ENCODE measurements around the gene PRKACB.
"Not testable (repeated sequence)": the region's sequence is repeated elsewhere in the genome, so short reads cannot be mapped to it uniquely, and the experiment has no call there.

PRKACB gene

DNA sequence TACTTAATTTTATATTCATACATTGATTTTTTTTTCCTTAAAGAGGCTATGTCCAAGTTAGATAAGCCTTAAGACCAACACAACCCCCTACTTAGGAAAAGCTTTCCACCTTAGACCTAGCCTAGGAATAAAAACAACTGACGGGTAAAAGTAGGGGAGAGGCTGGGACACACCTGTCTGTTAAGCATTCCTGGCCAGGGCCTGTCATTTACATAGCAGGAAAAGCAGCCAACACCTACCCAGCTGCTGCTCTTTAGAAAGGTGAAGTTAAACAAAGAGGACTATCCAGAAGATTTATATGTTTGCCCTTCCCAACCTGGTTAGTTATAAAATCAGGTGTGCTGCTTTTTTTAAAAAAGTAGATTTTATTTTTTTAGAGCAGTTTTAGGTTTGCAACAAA, 128.3 kb downstream of the PRKACB start:
- DNase-seq, result no peak

GRCh38 chr1:84277343-84278059, 133.4 kb downstream of the PRKACB start:
- DNase-seq, result no peak

DNA sequence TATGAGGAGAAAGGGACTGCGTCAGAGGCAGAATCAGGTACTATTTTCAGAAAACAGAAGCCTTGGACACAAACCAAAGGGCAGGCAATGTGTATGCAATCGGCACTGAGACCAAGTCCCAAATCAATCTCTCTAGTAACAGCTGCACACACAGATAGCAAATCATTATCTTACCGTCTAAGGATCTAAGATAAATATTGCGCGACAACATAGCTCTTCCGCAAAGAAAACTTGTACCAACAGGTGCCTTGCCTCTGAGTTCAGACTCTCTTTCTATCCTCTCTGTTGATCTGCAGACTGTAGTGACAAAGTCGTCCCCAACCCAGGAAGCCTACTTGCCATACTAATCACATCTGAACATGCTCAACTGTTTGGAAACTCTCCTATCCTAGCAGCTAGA, 134.8 kb downstream of the PRKACB start:
- DNase-seq, result no peak

DNA sequence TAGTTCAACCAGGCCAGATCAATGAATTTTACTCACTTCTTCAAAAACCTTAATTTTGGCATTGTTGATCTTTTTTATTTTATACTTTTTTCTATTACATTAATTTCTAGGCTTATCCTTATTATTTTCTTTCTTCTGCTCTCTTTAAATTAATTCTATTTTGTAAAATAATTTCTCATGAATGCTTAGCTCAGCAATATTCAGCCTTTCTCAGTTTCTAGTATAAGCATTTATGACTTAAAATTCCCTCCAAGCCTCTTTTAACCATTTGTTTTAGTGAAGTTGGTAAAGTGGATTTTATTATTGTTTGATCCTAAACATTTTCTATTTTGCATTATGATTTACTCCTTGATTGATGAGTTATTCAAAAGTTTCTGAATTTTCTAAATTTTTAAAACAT, 136.8 kb downstream of the PRKACB start:
- no peak for DNase-seq

DNA sequence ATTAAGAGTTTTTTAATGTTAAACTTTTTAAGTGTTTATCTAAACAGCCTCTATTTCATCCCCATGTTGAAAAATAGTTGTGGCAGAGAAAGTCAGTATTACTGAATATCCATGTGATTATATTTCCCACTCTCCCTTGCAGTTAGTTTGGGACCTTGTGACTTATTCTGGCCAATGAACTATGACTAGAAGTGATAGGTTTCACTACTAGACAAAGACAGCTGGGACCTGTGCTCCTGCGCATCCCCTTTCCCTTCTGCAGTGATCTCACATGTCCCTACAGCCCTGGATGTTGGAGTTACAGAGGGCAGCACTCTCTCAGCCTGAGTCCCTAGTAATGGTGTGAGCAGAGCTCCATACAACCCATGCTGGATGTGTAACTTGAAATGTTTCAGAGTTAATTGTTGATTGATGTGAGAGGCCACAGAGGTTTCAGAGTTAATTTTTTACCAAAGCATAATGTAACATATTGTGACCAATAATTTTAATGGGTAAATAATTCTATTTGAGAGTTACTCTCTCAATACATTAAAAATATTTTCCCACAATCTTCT, 138.8 kb downstream of the PRKACB start:
- DNase-seq, result no peak

DNA sequence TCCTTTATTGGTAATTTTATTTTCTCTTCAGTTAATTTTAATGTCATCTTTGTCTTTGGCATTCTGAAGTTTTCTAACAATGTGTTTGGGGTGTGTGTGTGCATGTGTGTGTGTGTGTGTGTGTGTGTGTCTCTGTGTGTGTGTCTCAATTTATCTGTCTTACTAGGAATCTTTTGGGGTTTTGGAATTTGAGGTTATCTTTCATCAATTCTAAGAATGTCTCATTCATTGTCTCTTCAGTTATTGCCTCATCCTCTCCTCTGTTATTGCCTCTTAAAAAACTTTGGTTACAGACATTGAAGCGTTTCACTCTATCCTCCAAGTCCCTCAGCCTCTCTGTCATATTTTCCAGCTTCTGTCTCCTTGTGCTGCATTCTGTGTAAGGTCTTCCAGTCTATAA, 139.3 kb downstream of the PRKACB start:
- DNase-seq, result no peak

DNA sequence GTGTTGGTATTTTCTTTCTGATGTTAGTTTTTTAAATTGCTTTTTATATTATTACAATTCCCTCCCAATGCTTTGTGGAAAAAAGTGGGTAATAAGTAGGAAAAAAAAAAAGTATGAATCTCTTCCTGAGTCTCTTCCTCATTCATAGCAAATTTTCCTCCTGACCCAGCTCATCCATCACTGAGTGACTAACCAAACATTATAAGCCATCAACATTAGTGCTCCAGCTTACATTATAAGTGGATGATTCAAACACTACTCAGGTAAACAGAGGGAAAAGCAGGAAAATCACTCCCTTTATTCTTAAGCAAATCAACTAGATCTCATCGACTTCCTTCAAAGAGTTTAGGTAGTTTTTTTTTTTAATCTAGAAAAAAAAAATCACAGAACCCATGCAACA, 142.0 kb downstream of the PRKACB start:
- DNase-seq, result no peak

DNA sequence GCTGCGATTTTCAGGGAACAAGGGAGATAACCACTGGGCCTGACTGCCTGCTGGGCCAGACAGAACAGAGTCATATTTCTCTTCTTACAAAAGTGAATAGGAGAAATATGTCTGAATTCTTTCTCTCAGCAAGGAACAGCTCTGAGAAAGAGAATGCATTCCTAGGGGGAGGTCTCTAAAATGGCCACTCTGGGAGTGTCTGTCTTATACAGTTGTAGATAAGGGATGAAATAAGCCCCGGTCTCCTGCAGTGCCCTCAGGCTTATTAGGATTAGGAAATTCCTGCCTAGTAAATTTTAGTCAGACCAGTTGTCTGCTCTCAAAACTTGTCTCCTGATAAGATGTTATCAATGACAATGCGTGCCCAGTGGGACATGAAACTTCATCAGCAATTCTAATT, 143.3 kb downstream of the PRKACB start:
- DNase-seq, result not testable (repeated sequence)
